IMR-90 (cell line): ENCODE data around the gene NDFIP2.

Source experiments
- CEBPB ChIP-seq: IDR thresholded peaks from 2 replicates; pipeline ENCODE4 v1.6.1; 2012; ENCODE audit warnings: low read depth, low read length, improper control_type of control experiment
- FOS ChIP-seq: fragments of 150-350 bp; IDR thresholded peaks from 2 replicates; pipeline ENCODE4 v1.6.1; 2016; ENCODE audit warnings: low read depth, low read length
- MAFK ChIP-seq: IDR thresholded peaks from 2 replicates; pipeline ENCODE4 v1.6.1; 2012; ENCODE audit warnings: low read depth, low read length, improper control_type of control experiment
- MXI1 ChIP-seq: IDR thresholded peaks from 2 replicates; pipeline ENCODE4 v1.6.1; 2012; ENCODE audit warnings: low read depth, mild to moderate bottlenecking, low read length, moderate library complexity, borderline replicate concordance
- POLR2A ChIP-seq: IDR thresholded peaks from 2 replicates; pipeline ENCODE4 v1.6.1; 2012; ENCODE audit warnings: mild to moderate bottlenecking, low read depth, low read length
- RAD21 ChIP-seq: IDR thresholded peaks from 2 replicates; pipeline ENCODE4 v1.6.1; 2012; ENCODE audit warnings: low read length, improper control_type of control experiment
- RFX5 ChIP-seq: IDR thresholded peaks from 2 replicates; pipeline ENCODE4 v1.8.0; 2012; ENCODE audit warnings: low read depth, mild to moderate bottlenecking, low read length, moderate library complexity
- SMC3 ChIP-seq: fragments of 150-350 bp; IDR thresholded peaks from 2 replicates; pipeline ENCODE4 v1.6.1; 2016; ENCODE audit warnings: low read depth, mild to moderate bottlenecking, antibody characterized with exemption, low read length, moderate library complexity
- TF ChIP-seq, protein P1 (sequence below): conservative IDR thresholded peaks from 2 replicates; pipeline ENCODE4 v1.5.1; 2012; ENCODE audit warnings: mild to moderate bottlenecking, low read depth, low read length, improper control_type of control experiment
- TF ChIP-seq, protein P2 (sequence below): fragments of 150-350 bp; IDR thresholded peaks from 2 replicates; pipeline ENCODE4 v1.6.1; 2017; ENCODE audit warnings: mild to moderate bottlenecking, antibody characterized with exemption, low read length, low read depth

DNA sequence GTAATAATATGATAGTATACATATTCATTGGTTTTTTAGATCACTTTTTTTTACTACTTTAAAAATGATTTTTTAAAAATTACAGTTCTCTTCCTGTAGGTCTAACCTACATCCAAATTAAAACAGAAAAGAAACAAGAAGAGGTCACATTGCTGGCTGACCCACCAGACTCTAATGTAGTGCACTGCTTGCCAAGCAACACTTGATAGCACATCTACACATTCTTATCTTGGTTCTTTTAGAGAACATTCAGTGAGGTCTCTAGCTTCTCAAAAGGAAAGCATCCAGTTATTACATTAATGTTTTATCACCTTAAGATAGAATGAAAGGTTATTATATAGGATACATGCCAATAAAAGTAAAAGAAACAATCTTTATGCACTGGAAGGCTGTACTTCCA is 35.6 kb downstream of the NDFIP2 start:
- TF ChIP-seq, protein P1, sequence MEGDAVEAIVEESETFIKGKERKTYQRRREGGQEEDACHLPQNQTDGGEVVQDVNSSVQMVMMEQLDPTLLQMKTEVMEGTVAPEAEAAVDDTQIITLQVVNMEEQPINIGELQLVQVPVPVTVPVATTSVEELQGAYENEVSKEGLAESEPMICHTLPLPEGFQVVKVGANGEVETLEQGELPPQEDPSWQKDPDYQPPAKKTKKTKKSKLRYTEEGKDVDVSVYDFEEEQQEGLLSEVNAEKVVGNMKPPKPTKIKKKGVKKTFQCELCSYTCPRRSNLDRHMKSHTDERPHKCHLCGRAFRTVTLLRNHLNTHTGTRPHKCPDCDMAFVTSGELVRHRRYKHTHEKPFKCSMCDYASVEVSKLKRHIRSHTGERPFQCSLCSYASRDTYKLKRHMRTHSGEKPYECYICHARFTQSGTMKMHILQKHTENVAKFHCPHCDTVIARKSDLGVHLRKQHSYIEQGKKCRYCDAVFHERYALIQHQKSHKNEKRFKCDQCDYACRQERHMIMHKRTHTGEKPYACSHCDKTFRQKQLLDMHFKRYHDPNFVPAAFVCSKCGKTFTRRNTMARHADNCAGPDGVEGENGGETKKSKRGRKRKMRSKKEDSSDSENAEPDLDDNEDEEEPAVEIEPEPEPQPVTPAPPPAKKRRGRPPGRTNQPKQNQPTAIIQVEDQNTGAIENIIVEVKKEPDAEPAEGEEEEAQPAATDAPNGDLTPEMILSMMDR = no peak
- TF ChIP-seq RFX5 (no peak), CEBPB (no peak), POLR2A (no peak), MXI1 (no peak), RAD21 (no peak), MAFK (no peak), FOS (no peak), SMC3 (no peak)
- TF ChIP-seq, protein P2, sequence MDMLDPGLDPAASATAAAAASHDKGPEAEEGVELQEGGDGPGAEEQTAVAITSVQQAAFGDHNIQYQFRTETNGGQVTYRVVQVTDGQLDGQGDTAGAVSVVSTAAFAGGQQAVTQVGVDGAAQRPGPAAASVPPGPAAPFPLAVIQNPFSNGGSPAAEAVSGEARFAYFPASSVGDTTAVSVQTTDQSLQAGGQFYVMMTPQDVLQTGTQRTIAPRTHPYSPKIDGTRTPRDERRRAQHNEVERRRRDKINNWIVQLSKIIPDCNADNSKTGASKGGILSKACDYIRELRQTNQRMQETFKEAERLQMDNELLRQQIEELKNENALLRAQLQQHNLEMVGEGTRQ = no peak
